Aorta (tissue), 5 donors: ENCODE measurements around the gene SNPH. TPM values are rescaled to one million over a fixed set of nuclear protein-coding genes. Genes with fewer than 3 reads are reported as not detected.
A peak's percentile ranks its signal among the peaks of the same experiment; 100 is the strongest.
"Not testable (repeated sequence)": the region's sequence is repeated elsewhere in the genome, so short reads cannot be mapped to it uniquely, and the experiment has no call there.

Experiments used
- ATAC-seq: fragments of 200-7000 bp; cut with Tn5 transposase; one replicate; pipeline ENCODE4 v1.9.1; 2022; ENCODE audit warnings: moderate library complexity; ENCODE audit not compliant: low FRiP score
- DNase-seq, 2 donors: peaks; one replicate each; pipeline ENCODE4 v3.0.0-alpha.2; 2020
- H3K27ac ChIP-seq, 2 donors: one replicate each; pipeline ENCODE4 v1.5.1; 2013; ENCODE audit warnings: low read length in 2 of 2, mild to moderate bottlenecking in 2 of 2, moderate library complexity in 2 of 2, control low read depth in 1 of 2, inconsistent platforms in 1 of 2, low read depth in 1 of 2
- H3K27me3 ChIP-seq, 2 donors: one replicate each; pipeline ENCODE4 v1.6.1; 2013; ENCODE audit warnings: control low read depth in 1 of 2, low read length in 1 of 2, mild to moderate bottlenecking in 1 of 2, moderate library complexity in 1 of 2; ENCODE audit not compliant: insufficient read depth in 2 of 2, control insufficient read depth in 1 of 2
- H3K36me3 ChIP-seq, 2 donors: one replicate each; pipeline ENCODE4 v1.6.1; 2013; ENCODE audit warnings: control low read depth in 1 of 2, low read length in 1 of 2, mild to moderate bottlenecking in 1 of 2; ENCODE audit not compliant: insufficient read depth in 2 of 2, control insufficient read depth in 1 of 2
- H3K4me1 ChIP-seq, 2 donors: one replicate each; pipeline ENCODE4 v1.6.1; 2013; ENCODE audit warnings: low read length in 2 of 2, control low read depth in 1 of 2, mild to moderate bottlenecking in 1 of 2, moderate library complexity in 1 of 2; ENCODE audit not compliant: insufficient read depth in 2 of 2, control insufficient read depth in 1 of 2
- H3K4me3 ChIP-seq, 2 donors: one replicate each; pipeline ENCODE4 v1.5.1; 2013; ENCODE audit warnings: low read length in 2 of 2, control low read depth in 1 of 2, mild to moderate bottlenecking in 1 of 2
- H3K9me3 ChIP-seq: one replicate; pipeline ENCODE4 v1.6.1; 2013; ENCODE audit warnings: mild to moderate bottlenecking, low read length; ENCODE audit not compliant: control insufficient read depth
- WGBS, 2 donors: extraction: QIAGEN DNeasy Blood & Tissue Kit; methylation state at CpG; one replicate each; pipeline ENCODE4 v1.1.7; 2013; 5-methylcytosine and 5-hydroxymethylcytosine counted together
- intact Hi-C, 2 donors: fragments of 100-400 bp; cut with DNase I; formaldehyde crosslinking; loops; one replicate each; pipeline versions ENCODE4 v1.14.2 to v1.15.0; 2022
- long read RNA-seq, 2 donors: library from polyadenylated mRNA; unstranded; transcript quantifications; one replicate each; pipeline ENCODE4 v2.0.0, GENCODE V29; 2020 to 2021
- polyA plus RNA-seq, 2 donors: library from polyadenylated mRNA; stranded (reverse); fragments of 200-250 nt; gene quantifications; one replicate each; pipeline ENCODE4 v1.2.3, GENCODE V29; 2013
- total RNA-seq, 2 donors: library from RNA; stranded (reverse); fragmentation: NEBNext Ultra II Directional; extraction: Animal tissue kit (Norgen Biotek cat#: 25700); gene quantifications; one replicate each; pipeline ENCODE4 v1.2.1, GENCODE V29; 2021
- donor health status: healthy with polysubstance abuse.
- donor health status: Bipolar disorder and iron deficiency.
- donor health status: DM: no; HTN: no; CAD: no.
- donor health status: DM: no; HTN: no; CAD: no.
- donor health status: DM: yes; HTN: yes; CAD: no.

SNPH gene
- total RNA-seq: 1 to 10 TPM; 4.9 to 6.2 TPM
- polyA plus RNA-seq: 1 to 10 TPM; 1.3 to 6.8 TPM
- long read RNA-seq, donor 1, partial matches to known transcripts: 0 of 15 reads
- long read RNA-seq, donor 1, other reads (novel, unspliced or antisense): 15 of 15 reads
- long read RNA-seq, donor 2, full-length matches to known transcripts: 1 of 8 reads
- long read RNA-seq, donor 2, partial matches to known transcripts: 1 of 8 reads
- long read RNA-seq, donor 2, other reads (novel, unspliced or antisense): 6 of 8 reads

- Histone ChIP-seq H3K9me3 (no peaks in the 10 kb centered on the region), H3K4me3 (peak within 1 kb of the TSS; percentile 80 to 89), H3K4me1 (no peaks in the 10 kb centered on the region), H3K36me3 (no peaks in the 10 kb centered on the region), H3K27ac (no peak within 1 kb of the TSS), H3K27me3 (no peaks in the 10 kb centered on the region)
- WGBS, 2 donors: 1% methylated on average over 40 to 61 of the region's 61 CpGs
- ATAC-seq: peak; percentile 91
- intact Hi-C loops: no loop called here
- DNase-seq: peak; percentile 88 to 92
Observed at GRCh38 chr20:1266167-1266973, at the start of gene SNPH. Gene SNPH (plus strand): TSS chr20:1266294. CDS start chr20:1296240, 29,946 bp downstream.

- DNase-seq, H3K27me3 ChIP-seq, H3K4me1 ChIP-seq, H3K9me3 ChIP-seq, intact Hi-C loops, H3K36me3 ChIP-seq, ATAC-seq, H3K27ac ChIP-seq, H3K4me3 ChIP-seq: not testable (repeated sequence)
- WGBS, 2 donors: 80 to 81% methylated on average over 19 of the region's 19 CpGs
Observed at GRCh38 chr20:1216527-1217427, 49.3 kb upstream of the SNPH start.

- H3K4me3 ChIP-seq, DNase-seq, ATAC-seq, H3K4me1 ChIP-seq, H3K27ac ChIP-seq, H3K27me3 ChIP-seq, intact Hi-C loops, H3K9me3 ChIP-seq, H3K36me3 ChIP-seq: not testable (repeated sequence)
- 73 to 87% methylated on average over 3 to 4 of the region's 4 CpGs for WGBS, 2 donors
Observed at GRCh38 chr20:1222750-1223149, 43.3 kb upstream of the SNPH start.

- no peak overlapping the region for H3K27ac ChIP-seq
- intact Hi-C loops: no loop called here
- no peak for ATAC-seq
- H3K36me3 ChIP-seq: no peaks in the 10 kb centered on the region
- no peak for DNase-seq
- H3K27me3 ChIP-seq: no peaks in the 10 kb centered on the region
- H3K4me1 ChIP-seq: no peaks in the 10 kb centered on the region
- no peaks in the 10 kb centered on the region for H3K9me3 ChIP-seq
- 81 to 84% methylated on average over 20 of the region's 20 CpGs for WGBS, 2 donors
- H3K4me3 ChIP-seq: no peak overlapping the region
Observed at GRCh38 chr20:1224205-1224890, 41.7 kb upstream of the SNPH start.

GRCh38 chr20:1225263-1225782 is 40.8 kb upstream of the SNPH start:
- no peaks in the 10 kb centered on the region for H3K36me3 ChIP-seq
- H3K4me3 ChIP-seq: no peak overlapping the region
- WGBS, 2 donors: 3 to 4% methylated on average over 12 to 30 of the region's 30 CpGs
- no peak overlapping the region for H3K27ac ChIP-seq
- H3K4me1 ChIP-seq: no peaks in the 10 kb centered on the region
- intact Hi-C loops: no loop called here
- no peaks in the 10 kb centered on the region for H3K27me3 ChIP-seq
- DNase-seq: no peak
- no peaks in the 10 kb centered on the region for H3K9me3 ChIP-seq
- peak; percentile 81 for ATAC-seq

GRCh38 chr20:1225783-1226654 is 40.1 kb upstream of the SNPH start, which contains the start of gene RAD21L1:
Gene RAD21L1 (plus strand): TSS chr20:1226044. CDS start chr20:1228454, 2,410 bp downstream.
- Histone ChIP-seq H3K4me3 (peak within 1 kb of the TSS; percentile 0 to 14), H3K9me3 (no peaks in the 10 kb centered on the region), H3K27me3 (no peaks in the 10 kb centered on the region), H3K36me3 (no peaks in the 10 kb centered on the region), H3K27ac (no peak within 1 kb of the TSS), H3K4me1 (no peaks in the 10 kb centered on the region)
- DNase-seq (peak; percentile 80 to 95), ATAC-seq (peak; percentile 94)
- WGBS, 2 donors: 1 to 3% methylated on average over 44 to 88 of the region's 88 CpGs
- intact Hi-C loops: no loop called here

GRCh38 chr20:1229541-1229940 is 36.6 kb upstream of the SNPH start:
- intact Hi-C loops: no loop called here
- Histone ChIP-seq H3K27ac (no peak overlapping the region), H3K27me3 (no peaks in the 10 kb centered on the region), H3K9me3 (no peaks in the 10 kb centered on the region), H3K36me3 (no peaks in the 10 kb centered on the region), H3K4me1 (no peaks in the 10 kb centered on the region), H3K4me3 (no peak overlapping the region)
- ATAC-seq: no peak
- WGBS, 2 donors: 82 to 83% methylated on average over 3 of the region's 3 CpGs
- DNase-seq: no peak
